HepG2 (cell line): ENCODE data around the gene PCNX1. TPM values are rescaled to one million over a fixed set of nuclear protein-coding genes. Genes with fewer than 3 reads are reported as not detected.

Experiments used
- FOXC1 ChIP-seq: sonication (generic); formaldehyde crosslinking; IDR thresholded peaks from 2 replicates; pipeline ENCODE4 v1.8.0; 2022; ENCODE audit warnings: mild to moderate bottlenecking, missing genetic modification reagents, borderline replicate concordance
- FOXP4 ChIP-seq: sonication (generic); formaldehyde crosslinking; IDR thresholded peaks from 2 replicates; pipeline ENCODE4 v1.4.0; 2020; ENCODE audit warnings: missing genetic modification reagents
- HHEX ChIP-seq: IDR thresholded peaks from 2 replicates; pipeline ENCODE4 v1.6.1; 2016; ENCODE audit warnings: control low read depth
- MED8 ChIP-seq: sonication (generic); formaldehyde crosslinking; IDR thresholded peaks from 2 replicates; pipeline ENCODE4 v1.8.1; 2023; ENCODE audit warnings: mild to moderate bottlenecking, missing genetic modification reagents; ENCODE audit not compliant: insufficient replicate concordance
- NFIB ChIP-seq: sonication (generic); formaldehyde crosslinking; IDR thresholded peaks from 2 replicates; pipeline ENCODE4 v1.9.0; 2021; ENCODE audit warnings: missing genetic modification reagents, mild to moderate bottlenecking, borderline replicate concordance
- SMARCE1 ChIP-seq: fragments of 450-650 bp; IDR thresholded peaks from 2 replicates; pipeline ENCODE4 v1.6.1; 2017; ENCODE audit warnings: borderline replicate concordance
- THYN1 ChIP-seq: sonication (generic); formaldehyde crosslinking; IDR thresholded peaks from 2 replicates; pipeline ENCODE4 v1.8.1; 2023; ENCODE audit warnings: low read depth, mild to moderate bottlenecking, moderate library complexity, missing genetic modification reagents, borderline replicate concordance
- polyA plus RNA-seq, 8 experiments: library from polyadenylated mRNA; depleted of rRNA in 3 of 8; stranded (reverse) in 7 of 8; unstranded in 1 of 8; fragments of >200 nt; fragmentation: Illumina TruSeq in 4 of 8; extraction: Trizol in 4 of 8; gene quantifications; 2 replicates each; pipeline versions ENCODE4 v1.2.1 to v1.2.3, GENCODE V29; 2011 to 2016; ENCODE audit warnings: low read depth in 4 of 8, missing spikeins in 1 of 8, mixed read lengths in 1 of 8; ENCODE audit not compliant: insufficient read depth in 1 of 8
- total RNA-seq, 5 experiments: library from RNA; depleted of rRNA; stranded (reverse); fragments of >200 nt; fragmentation: Illumina TruSeq; extraction: Trizol; gene quantifications; 2 replicates each; pipeline ENCODE4 v1.2.3, GENCODE V29; 2016; ENCODE audit warnings: low read depth in 1 of 5
- TF ChIP-seq, protein P1 (sequence below): sonication (generic); formaldehyde crosslinking; IDR thresholded peaks from 2 replicates; pipeline ENCODE4 v1.5.0; 2020; ENCODE audit warnings: mild to moderate bottlenecking, missing genetic modification reagents

The PCNX1 gene
- total and polyA plus RNA-seq, 2 of the 13 experiments (the other 11 are each of a cell fraction or from before 2014, with no cell fraction given) = 24.9 to 30.3 TPM

DNA sequence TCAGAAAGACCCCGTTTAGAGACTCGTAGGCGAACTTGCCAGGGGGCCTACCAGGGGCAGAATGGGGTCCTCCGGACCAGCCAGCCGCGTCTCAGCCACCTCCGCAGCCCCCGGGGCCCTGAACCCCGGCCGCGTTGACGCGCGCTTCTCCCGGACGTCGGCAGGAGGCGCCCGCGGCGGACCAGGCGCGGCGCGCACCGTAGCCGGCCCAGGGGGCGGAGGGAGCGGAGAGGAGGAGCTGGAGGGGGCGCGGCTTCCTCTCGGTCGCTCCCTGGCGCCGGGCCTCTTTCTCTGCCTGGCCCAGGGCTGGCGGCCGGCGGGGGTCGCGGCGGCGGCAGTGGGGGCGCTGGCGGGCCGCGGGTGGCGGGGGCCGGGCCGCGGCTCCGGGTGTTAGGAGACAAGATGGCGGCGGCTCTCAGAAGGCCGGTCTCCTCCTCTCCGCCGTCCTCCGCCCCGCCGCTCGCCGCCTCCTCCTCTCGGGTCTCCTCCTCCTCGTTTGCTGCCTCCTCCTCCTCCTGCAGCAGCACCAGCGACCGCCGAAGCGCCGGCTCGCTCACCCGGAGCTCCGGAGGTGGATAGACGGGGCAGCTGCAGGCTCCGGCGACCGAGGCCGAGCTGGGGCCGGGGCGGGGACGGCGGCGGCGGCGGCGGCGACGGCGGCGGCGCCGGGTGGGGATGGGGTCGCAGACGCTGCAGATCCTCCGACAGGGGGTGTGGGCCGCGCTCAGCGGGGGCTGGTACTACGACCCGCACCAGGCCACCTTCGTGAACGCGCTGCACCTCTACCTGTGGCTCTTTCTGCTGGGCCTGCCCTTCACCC, at the start of gene PCNX1 (continued):
- TF ChIP-seq, protein P1, sequence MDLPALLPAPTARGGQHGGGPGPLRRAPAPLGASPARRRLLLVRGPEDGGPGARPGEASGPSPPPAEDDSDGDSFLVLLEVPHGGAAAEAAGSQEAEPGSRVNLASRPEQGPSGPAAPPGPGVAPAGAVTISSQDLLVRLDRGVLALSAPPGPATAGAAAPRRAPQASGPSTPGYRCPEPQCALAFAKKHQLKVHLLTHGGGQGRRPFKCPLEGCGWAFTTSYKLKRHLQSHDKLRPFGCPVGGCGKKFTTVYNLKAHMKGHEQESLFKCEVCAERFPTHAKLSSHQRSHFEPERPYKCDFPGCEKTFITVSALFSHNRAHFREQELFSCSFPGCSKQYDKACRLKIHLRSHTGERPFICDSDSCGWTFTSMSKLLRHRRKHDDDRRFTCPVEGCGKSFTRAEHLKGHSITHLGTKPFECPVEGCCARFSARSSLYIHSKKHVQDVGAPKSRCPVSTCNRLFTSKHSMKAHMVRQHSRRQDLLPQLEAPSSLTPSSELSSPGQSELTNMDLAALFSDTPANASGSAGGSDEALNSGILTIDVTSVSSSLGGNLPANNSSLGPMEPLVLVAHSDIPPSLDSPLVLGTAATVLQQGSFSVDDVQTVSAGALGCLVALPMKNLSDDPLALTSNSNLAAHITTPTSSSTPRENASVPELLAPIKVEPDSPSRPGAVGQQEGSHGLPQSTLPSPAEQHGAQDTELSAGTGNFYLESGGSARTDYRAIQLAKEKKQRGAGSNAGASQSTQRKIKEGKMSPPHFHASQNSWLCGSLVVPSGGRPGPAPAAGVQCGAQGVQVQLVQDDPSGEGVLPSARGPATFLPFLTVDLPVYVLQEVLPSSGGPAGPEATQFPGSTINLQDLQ (CRISPR knock-in tag) = 0 out of 2 replicates have a peak, but pooled peaks have one; percentile 2
- TF ChIP-seq THYN1 (no peak; the same call in 1 of the 2 replicates), FOXP4 (CRISPR knock-in tag) (no peak), MED8 (CRISPR knock-in tag) (no peak), FOXC1 (CRISPR knock-in tag) (0 out of 2 replicates have a peak, but pooled peaks have one; percentile 24), NFIB (CRISPR knock-in tag) (no peak), HHEX (no peak), SMARCE1 (no peak)
